Ovary (tissue), 3 donors: ENCODE measurements around the gene CEP170.

ENCODE experiments used
- EP300 ChIP-seq: sonication (generic); formaldehyde crosslinking; IDR thresholded peaks from one replicate; pipeline ENCODE4 v1.6.1; 2017; ENCODE audit warnings: antibody characterized with exemption
- TF ChIP-seq, protein P1 (sequence below), 3 donors: fragments of 450-650 bp in 2 of 3; fragments of 200-600 bp in 1 of 3; IDR thresholded peaks; one replicate each; pipeline versions ENCODE4 v1.5.1 to v1.8.0; 2016 to 2022; ENCODE audit warnings: antibody characterized with exemption in 3 of 3, mild to moderate bottlenecking in 1 of 3
- donor health status: DM: no; HTN: no; CAD: no.

DNA sequence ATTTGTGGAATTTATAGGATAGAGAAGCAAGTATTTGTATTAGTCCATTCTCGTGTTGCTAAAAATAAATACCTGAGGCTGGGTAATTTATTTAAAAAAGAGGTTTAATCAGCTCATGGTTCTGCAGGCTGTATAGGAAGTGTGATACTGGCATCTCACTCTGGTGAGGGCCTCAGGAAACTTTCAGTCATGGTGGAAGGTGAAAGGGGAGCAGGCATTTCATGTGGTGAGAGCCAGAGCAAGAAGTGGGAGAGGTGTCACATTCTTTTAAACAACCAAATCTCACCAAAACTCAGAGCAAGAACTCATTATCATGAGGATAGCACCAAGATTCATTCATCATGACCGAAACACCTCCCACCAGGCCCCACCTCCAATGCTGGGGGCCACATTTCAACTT lies 18.9 kb upstream of the CEP170 start:
- TF ChIP-seq, protein P1, sequence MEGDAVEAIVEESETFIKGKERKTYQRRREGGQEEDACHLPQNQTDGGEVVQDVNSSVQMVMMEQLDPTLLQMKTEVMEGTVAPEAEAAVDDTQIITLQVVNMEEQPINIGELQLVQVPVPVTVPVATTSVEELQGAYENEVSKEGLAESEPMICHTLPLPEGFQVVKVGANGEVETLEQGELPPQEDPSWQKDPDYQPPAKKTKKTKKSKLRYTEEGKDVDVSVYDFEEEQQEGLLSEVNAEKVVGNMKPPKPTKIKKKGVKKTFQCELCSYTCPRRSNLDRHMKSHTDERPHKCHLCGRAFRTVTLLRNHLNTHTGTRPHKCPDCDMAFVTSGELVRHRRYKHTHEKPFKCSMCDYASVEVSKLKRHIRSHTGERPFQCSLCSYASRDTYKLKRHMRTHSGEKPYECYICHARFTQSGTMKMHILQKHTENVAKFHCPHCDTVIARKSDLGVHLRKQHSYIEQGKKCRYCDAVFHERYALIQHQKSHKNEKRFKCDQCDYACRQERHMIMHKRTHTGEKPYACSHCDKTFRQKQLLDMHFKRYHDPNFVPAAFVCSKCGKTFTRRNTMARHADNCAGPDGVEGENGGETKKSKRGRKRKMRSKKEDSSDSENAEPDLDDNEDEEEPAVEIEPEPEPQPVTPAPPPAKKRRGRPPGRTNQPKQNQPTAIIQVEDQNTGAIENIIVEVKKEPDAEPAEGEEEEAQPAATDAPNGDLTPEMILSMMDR (IDR thresholded peaks at IDR 0.05) = no peak
- no peak for TF ChIP-seq EP300
